ENCODE measurements around the gene MANBA.

- TF ChIP-seq ZNF26 (tag by site-specific recombination; IDR thresholded peaks at IDR 0.05), result no peak
- TF ChIP-seq BCL11B (tag by site-specific recombination; IDR thresholded peaks at IDR 0.05; ENCODE audit: low read depth), result no peak
- no peak for TF ChIP-seq ZNF830 (tag by site-specific recombination; IDR thresholded peaks at IDR 0.05; ENCODE audit: low read depth)
- no peak for TF ChIP-seq YY1 (tag by site-specific recombination; IDR thresholded peaks at IDR 0.05)
These were observed 75.0 kb downstream of the MANBA start for GRCh38 chr4:102685768-102686167.
